NOMO-1 treated with dmso at 0.1 percent for 144 hours (cell line): ENCODE results near the gene GLIS2.

Experiments used
- DNase-seq: peaks from one replicate; lab custom pipeline; 2025; ENCODE audit not compliant: unreplicated experiment; lab: John Stamatoyannopoulos, UW

The GLIS2 gene

GRCh38 chr16:4350365-4350786 is 34.5 kb downstream of the GLIS2 start:
- no peak for DNase-seq

- DNase-seq = peak; percentile 94
These were observed 35.2 kb downstream of the GLIS2 start, which contains the start of gene PAM16 for GRCh38 chr16:4350787-4351659. Gene PAM16, minus strand, starts transcription at chr16:4351321. Its CDS starts 87 bp downstream, at chr16:4351234.

- no peak for DNase-seq
These were observed 36.0 kb downstream of the GLIS2 start for GRCh38 chr16:4351880-4352279.

GRCh38 chr16:4352843-4353242 is 37.0 kb downstream of the GLIS2 start:
- no peak for DNase-seq

GRCh38 chr16:4353675-4354074 is 37.8 kb downstream of the GLIS2 start:
- DNase-seq = no peak

- DNase-seq = no peak
These were observed 38.9 kb downstream of the GLIS2 start for GRCh38 chr16:4354512-4355409.

- DNase-seq = no peak
These were observed 41.0 kb downstream of the GLIS2 start for GRCh38 chr16:4356820-4357219.

GRCh38 chr16:4358236-4358635 is 42.4 kb downstream of the GLIS2 start:
- DNase-seq = no peak

GRCh38 chr16:4358831-4359561 is 43.1 kb downstream of the GLIS2 start:
- DNase-seq = no peak

- no peak for DNase-seq
These were observed 44.0 kb downstream of the GLIS2 start for GRCh38 chr16:4359914-4360313.

GRCh38 chr16:4360538-4361021 is 44.7 kb downstream of the GLIS2 start:
- DNase-seq = no peak

GRCh38 chr16:4361033-4361943 is 45.4 kb downstream of the GLIS2 start:
- no peak for DNase-seq

- no peak for DNase-seq
These were observed 46.1 kb downstream of the GLIS2 start for GRCh38 chr16:4361944-4362311.

GRCh38 chr16:4362476-4363135 is 46.7 kb downstream of the GLIS2 start:
- DNase-seq = no peak

- no peak for DNase-seq
These were observed 48.5 kb downstream of the GLIS2 start for GRCh38 chr16:4364196-4365013.

- DNase-seq = no peak
These were observed 49.1 kb downstream of the GLIS2 start for GRCh38 chr16:4365014-4365406.

GRCh38 chr16:4365615-4366014 is 49.7 kb downstream of the GLIS2 start:
- DNase-seq = no peak

- DNase-seq = no peak
These were observed 50.1 kb downstream of the GLIS2 start for GRCh38 chr16:4366016-4366415.
